HG03060 (cell line): ENCODE data around the gene TSPEAR.
"Not testable (repeated sequence)": the region's sequence is repeated elsewhere in the genome, so short reads cannot be mapped to it uniquely, and the experiment has no call there.

ENCODE experiments used
- ATAC-seq: cut with Tn5 transposase; IDR thresholded peaks from one replicate; pipeline ENCODE4 v1.9.1; 2021; ENCODE audit warnings: low read depth, moderate number of reproducible peaks; ENCODE audit not compliant: unreplicated experiment

The TSPEAR gene

DNA sequence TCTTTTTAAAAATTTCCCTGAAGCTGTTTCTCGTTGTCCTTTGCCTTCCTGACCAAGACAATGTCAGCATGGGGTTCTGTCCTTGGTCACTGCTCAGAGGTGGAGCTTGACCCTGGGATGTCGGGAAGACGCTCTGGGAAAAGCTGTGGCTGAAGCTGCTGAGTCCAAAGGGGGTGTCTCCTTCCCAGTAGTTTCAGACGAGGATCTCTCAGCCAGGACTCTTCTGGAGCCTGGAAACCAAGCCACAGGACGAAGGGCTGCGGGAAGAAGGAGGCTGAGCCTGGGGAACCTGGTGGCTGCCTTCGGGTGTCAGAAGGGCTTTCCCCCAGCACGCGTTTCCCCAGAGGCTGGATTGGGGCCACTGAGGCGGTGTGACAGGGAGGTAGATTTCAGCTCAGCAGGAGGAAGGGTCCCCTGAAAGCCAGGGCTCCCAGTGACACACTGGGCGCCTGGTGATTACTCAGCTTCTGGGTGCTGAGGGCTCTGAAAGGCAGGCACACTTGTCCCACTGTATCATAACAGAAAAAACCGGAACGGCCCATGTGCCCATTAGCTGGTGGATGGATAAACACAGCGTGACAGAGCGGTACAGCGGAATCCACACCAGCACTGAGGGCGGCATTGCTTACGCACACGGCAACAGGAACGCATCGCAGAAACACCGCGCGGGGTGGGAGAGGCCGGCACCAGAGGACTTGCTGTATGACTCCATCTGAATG, 24.4 kb downstream of the TSPEAR start:
- no peak for ATAC-seq

- no peak for ATAC-seq
These were observed 25.2 kb downstream of the TSPEAR start for GRCh38 chr21:44686000-44686781.

- not testable (repeated sequence) for ATAC-seq
These were observed 26.3 kb downstream of the TSPEAR start for GRCh38 chr21:44685050-44685449.

- ATAC-seq: no peak
These were observed 26.9 kb downstream of the TSPEAR start for GRCh38 chr21:44684483-44684882.

- no peak for ATAC-seq
These were observed 27.3 kb downstream of the TSPEAR start for GRCh38 chr21:44684077-44684476.

- no peak for ATAC-seq
These were observed 28.7 kb downstream of the TSPEAR start for GRCh38 chr21:44682580-44683151.

GRCh38 chr21:44681861-44682579, 29.4 kb downstream of the TSPEAR start, which contains the start of gene KRTAP12-1:
TSS of gene KRTAP12-1 (minus strand) at chr21:44682163. CDS start at chr21:44682123, 40 bp downstream.
- no peak for ATAC-seq

GRCh38 chr21:44681152-44681551, 30.2 kb downstream of the TSPEAR start:
- ATAC-seq: no peak

DNA sequence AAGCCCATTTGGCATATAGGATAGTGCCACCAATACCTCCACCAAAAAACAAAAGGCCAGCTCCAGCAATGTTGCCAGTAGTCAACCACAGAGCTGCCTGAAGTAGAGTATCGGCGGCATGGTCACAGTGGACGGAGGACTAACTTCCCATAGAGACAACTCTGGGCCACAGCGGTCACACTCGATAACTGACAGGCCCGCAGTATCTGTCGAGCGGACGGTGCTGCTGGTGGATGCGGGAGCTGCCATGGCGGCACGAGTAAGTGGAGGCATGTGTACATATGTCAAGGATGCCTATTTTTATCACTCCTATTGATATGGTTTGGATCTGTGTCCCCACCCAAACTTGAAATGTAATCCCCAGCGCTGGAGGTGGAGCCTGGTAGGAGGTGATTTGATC, 33.5 kb downstream of the TSPEAR start:
- ATAC-seq: no peak

- no peak for ATAC-seq
These were observed 39.5 kb downstream of the TSPEAR start for GRCh38 chr21:44671911-44672310.

DNA sequence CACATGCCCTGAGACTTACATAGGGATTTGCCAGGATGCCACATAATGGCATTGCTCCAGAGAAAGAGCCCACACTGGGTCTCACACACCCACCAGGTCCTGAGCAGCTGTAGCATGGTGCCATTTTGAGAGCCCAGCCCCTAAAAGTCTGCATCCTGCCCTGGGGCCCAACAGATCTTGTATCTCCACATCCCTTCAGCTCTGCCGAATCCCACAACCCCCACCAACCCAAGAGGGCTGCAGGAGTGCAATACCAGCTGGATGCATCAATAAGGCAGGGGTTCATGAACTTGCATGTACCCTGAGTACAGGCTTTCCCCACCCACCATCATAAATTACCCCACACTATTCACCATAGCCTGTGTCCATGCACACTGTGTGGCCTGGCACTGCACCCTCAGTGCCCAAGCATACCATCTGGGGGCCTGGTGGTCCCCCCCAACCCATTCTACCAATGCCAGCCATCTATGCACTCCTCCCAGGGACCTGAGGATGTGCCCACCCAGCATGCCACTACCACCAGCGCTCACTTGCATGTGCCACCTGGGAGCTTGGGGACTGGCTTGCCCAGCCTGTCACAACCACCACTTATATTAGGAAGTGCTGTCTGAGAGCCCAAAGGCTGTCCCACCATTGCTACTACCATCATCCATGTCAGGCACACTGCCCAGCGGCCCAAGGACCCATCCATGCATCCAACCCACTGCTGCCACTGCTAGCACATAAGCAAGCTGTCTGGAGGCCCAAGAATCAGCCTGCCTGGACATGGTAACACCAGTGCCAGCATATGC, 40.5 kb downstream of the TSPEAR start:
- ATAC-seq: no peak

GRCh38 chr21:44667612-44668011, 43.8 kb downstream of the TSPEAR start:
- ATAC-seq: no peak

DNA sequence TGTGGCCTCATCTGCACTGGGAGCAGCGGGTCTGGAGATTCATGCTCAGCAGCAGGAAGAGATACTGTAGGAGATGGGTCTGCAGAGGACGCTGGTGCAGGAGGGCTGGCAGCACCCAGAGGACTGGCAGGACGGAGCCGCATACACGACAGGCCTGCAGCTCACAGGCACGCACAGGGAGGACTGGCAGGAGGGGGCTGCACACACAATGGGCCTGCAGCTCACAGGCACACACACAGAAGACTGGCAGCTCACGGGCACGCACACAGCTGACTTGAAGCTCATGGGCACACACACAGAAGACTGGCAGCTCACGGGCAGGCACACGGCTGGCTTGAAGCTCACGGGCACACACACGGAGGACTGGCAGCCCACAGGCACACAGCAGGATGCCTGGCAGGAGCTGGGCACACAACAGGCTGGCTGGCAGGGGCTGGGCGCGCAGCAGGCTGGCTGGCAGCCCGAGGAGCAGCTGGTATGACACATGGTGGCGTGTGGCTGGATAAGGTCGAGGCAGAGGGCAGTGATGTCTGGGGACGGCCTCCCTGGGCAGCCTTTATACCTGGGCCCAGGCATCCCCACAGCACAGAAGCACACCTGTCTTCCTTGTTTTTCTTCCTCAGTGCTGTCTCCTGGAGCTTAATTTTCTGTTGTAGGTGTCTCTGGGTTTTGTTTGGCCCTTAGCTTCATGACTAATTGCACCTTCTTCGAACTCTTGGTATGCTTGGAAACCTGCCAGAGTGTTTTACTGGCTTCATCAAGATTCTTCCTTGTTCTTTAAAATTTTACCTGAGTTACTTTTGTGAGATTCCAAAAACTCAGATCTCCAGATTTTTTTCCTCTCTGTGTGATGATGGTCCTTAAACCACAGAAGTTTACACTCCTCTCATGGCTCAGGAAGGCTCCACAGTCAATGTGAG, 44.7 kb downstream of the TSPEAR start, which contains the start of gene KRTAP12-2:
TSS of gene KRTAP12-2 (minus strand) at position 527 of the 920 bp plus-strand sequence. CDS start at position 486, 41 bp downstream.
- no peak for ATAC-seq

DNA sequence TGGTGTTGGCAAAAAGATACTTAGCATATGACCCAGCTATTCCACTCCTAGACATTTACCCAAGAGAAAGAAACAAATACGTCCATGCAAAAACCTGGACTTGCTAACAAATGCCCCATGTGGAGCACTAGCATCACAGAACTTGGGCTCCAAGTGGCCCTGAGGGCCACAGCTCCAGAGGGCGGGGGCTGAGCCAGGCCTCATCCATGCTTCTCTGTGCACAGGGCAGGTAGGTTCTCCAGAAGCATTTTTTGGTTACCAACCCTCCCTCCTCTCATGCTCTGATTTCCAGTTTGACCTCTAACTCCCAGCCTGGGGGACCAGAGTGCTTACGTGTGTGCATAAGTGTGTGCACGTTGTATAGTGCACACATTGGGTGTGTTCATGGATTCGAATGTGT, 46.7 kb downstream of the TSPEAR start:
- no peak for ATAC-seq

DNA sequence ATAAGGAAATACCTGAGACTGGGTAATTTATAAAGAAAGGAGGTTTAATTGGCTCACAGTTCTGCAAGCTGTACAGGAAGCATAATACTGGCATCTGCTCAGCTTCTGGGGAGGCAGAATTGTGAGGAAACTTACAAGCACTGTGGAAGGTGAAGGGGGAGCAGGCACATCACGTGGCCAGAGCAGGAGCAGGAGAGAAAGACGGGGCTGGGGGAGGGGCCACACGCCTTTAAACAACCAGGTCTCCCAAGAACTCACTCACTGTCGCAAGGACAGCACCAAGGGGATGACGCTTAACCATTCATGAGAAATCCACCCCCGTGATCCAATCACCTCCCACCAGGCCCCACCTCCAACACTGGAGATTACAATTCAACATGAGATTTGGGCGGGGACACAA, 49.8 kb downstream of the TSPEAR start:
- not testable (repeated sequence) for ATAC-seq

- no peak for ATAC-seq
These were observed 52.3 kb downstream of the TSPEAR start for GRCh38 chr21:44658913-44659595.

DNA sequence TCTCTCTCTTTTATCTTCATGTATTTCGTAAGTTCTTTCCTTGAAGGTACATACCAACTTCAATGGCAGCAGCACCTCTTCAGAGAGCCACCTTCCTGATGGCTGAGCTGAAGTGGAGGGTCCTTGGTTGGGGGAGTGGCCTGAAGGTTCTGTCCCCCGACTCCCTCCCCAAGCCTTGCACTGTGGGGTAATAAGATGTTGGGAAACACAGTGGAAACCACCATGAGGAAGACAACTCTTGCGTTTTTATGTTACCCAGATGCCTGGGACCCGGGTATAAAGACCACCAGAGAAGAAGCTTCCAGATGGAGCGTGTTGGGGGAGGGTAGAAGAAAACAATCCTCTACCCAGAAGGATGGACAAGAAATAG, 52.8 kb downstream of the TSPEAR start:
- no peak for ATAC-seq
